Neutrophil (primary cell): ENCODE measurements around the gene DAB2IP.
"Not testable (repeated sequence)": the region's sequence is repeated elsewhere in the genome, so short reads cannot be mapped to it uniquely, and the experiment has no call there.

Experiments
- H3K27ac ChIP-seq: fragments of 200-600 bp; sonication (generic); 2 replicates; pipeline ENCODE4 v1.5.1; 2016; ENCODE audit warnings: mild to moderate bottlenecking, moderate library complexity
- H3K27me3 ChIP-seq: fragments of 200-600 bp; sonication (generic); 2 replicates; pipeline ENCODE4 v1.6.0; 2016; ENCODE audit warnings: mild to moderate bottlenecking
- H3K36me3 ChIP-seq: fragments of 200-600 bp; sonication (generic); 2 replicates; pipeline ENCODE4 v1.5.1; 2017
- H3K4me1 ChIP-seq, 2 experiments: fragments of 200-600 bp in 1 of 2; sonication (generic) in 1 of 2; 1 replicate in 1 of 2; 2 replicates in 1 of 2; pipeline versions ENCODE4 v1.5.1 to v1.6.1; 2013 to 2016; ENCODE audit warnings: low read depth in 1 of 2, low read length in 1 of 2, mild to moderate bottlenecking in 1 of 2, moderate library complexity in 1 of 2; ENCODE audit not compliant: control insufficient read depth in 1 of 2, insufficient read depth in 1 of 2
- H3K4me3 ChIP-seq, 2 experiments: fragments of 200-600 bp in 1 of 2; sonication (generic) in 1 of 2; 1 replicate in 1 of 2; 2 replicates in 1 of 2; pipeline ENCODE4 v1.5.1; 2013 to 2016; ENCODE audit warnings: low read depth in 1 of 2, low read length in 1 of 2, mild to moderate bottlenecking in 1 of 2, moderate library complexity in 1 of 2
- H3K9me3 ChIP-seq: fragments of 200-600 bp; sonication (generic); 2 replicates; pipeline ENCODE4 v1.5.1; 2016
- TF ChIP-seq, protein P1 (sequence below): fragments of 200-600 bp; sonication (generic); IDR thresholded peaks from 2 replicates; pipeline ENCODE4 v1.5.1; 2016; ENCODE audit warnings: antibody characterized with exemption

The DAB2IP gene

DNA sequence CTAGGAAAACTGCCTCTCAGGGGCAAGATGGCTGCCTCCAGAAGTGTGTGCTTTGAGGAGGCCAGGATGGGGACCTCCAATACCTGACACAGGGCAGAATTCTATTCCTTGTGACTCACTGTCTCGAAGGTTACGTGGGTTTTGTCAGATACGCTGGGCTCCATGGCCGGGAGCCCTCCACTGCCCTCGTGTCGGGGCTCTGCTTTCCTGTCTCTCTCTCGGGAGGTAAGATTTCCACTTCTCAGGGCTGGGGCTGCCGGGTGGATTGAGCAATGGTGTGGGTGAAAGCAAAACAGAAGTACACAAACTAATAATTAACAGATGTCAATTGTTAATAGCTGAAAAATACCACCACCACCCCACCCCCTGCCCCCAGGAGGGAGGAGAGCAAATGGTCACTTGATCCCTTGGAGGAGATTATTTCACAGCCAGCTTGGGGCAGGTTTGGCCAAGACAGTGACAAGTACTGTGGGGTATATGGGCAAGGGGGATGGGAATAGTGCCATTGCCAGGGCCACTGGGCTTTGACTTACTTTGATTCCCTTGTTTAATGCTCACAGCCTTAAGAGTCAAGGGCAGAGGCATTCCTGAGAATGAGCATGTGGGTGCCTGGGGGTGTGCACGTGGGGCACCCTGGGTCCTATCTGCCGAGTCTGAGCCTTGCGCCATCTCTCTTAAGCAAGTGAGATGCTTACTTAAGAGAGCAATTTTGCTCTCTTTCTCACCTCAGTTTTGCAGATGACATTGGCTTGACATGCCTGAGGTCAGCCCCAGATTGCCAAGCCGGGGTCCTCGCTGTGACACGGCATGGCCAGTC is 28.8 kb upstream of the DAB2IP start:
- TF ChIP-seq, protein P1, sequence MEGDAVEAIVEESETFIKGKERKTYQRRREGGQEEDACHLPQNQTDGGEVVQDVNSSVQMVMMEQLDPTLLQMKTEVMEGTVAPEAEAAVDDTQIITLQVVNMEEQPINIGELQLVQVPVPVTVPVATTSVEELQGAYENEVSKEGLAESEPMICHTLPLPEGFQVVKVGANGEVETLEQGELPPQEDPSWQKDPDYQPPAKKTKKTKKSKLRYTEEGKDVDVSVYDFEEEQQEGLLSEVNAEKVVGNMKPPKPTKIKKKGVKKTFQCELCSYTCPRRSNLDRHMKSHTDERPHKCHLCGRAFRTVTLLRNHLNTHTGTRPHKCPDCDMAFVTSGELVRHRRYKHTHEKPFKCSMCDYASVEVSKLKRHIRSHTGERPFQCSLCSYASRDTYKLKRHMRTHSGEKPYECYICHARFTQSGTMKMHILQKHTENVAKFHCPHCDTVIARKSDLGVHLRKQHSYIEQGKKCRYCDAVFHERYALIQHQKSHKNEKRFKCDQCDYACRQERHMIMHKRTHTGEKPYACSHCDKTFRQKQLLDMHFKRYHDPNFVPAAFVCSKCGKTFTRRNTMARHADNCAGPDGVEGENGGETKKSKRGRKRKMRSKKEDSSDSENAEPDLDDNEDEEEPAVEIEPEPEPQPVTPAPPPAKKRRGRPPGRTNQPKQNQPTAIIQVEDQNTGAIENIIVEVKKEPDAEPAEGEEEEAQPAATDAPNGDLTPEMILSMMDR: no peak
- Histone ChIP-seq H3K36me3 (no peaks in the 10 kb centered on the region), H3K4me1 (peaks cover 2 to 14% of the 10 kb centered on the region in 2 experiments), H3K4me3 (peak overlapping the region in 1 of 2 experiments; percentile 8), H3K27ac (no peak overlapping the region), H3K9me3 (no peaks in the 10 kb centered on the region), H3K27me3 (peaks cover 37% of the 10 kb centered on the region)

DNA sequence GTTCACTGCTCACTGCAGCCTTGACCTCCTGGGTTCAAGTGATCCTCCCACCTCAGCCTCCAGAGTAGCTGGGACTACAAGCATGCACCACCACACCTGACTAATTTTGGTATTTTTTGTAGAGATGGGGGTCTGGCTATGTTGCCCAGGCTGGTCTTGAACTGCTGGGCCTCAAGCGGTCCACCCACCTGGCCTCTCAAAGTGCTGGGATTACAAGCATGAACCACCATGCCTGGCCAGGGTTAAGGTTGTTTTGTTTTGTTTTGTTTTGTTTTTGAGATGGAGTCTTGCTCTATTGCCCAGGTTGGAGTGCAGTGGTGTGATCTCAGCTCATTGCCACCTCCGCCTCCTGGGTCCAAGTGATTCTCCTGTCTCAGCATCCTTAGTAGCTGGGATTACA is 28.0 kb upstream of the DAB2IP start:
- H3K27me3 ChIP-seq: peaks cover 37% of the 10 kb centered on the region
- not testable (repeated sequence) for H3K36me3 ChIP-seq, H3K27ac ChIP-seq, H3K9me3 ChIP-seq, H3K4me3 ChIP-seq
- H3K4me1 ChIP-seq: peaks cover 2 to 14% of the 10 kb centered on the region in 2 experiments

DNA sequence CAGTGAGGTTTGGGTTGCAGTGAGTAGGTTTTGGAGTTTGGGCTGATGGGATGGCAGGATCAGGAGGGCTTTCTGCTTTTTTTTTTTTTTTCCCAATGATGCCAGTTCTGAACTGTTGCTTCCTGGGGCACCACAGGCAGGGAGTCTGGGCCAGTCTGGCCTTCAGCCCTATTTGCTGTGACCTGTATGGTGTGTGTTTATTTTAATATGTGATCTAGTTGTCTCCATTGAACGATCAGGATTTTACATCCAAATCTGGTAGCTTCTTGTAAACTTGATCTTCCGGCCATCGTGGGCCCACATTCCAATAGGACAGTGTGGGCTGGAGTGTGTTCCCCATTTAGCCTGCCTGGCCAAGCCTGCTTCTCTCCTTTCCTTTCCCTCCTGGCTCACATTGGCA is 25.8 kb upstream of the DAB2IP start:
- Histone ChIP-seq H3K36me3 (no peaks in the 10 kb centered on the region), H3K9me3 (no peaks in the 10 kb centered on the region), H3K4me1 (peaks cover 2 to 14% of the 10 kb centered on the region in 2 experiments), H3K27me3 (peaks cover 36% of the 10 kb centered on the region), H3K27ac (no peak overlapping the region), H3K4me3 (no peak overlapping the region)
- TF ChIP-seq, protein P1: no peak

DNA sequence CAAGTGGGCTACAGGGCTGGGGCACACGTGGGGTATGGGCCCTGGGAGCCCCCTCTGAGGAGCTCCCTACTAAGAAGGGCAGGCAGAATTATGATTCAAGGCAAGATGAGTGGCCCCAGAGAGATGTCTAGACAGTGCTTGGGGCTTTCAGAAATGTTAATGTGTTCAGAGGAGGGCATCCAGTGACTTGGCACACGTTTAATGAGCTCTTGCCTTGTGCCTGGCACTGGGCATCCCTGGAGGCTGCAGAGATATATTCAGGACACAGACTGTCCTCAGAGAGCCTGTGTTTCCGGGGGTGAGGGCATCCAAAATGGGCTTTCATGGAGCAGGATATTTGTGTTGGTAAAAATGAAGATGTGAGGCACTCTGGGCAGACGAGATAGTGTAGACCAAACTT is 25.4 kb upstream of the DAB2IP start:
- Histone ChIP-seq H3K27me3 (peaks cover 34% of the 10 kb centered on the region), H3K36me3 (no peaks in the 10 kb centered on the region)

DNA sequence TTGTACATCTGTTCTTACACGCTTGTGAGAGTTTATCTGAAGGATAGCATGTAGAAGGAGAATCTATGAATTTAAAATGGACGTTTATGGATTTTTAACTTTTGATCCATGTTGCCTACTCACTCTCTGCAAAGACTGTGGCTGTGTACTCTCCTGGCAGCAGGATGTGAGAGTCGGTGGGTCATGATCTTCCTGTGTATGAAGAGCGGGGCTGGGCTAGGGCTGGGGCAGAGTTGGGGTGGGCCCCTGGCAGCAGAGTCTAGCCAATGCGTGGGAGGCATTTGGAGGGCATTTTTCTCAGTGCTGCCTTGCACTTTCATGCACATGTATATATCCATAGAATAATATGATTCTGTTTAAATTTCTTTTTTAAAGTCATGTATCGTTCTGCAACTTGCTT is 24.0 kb upstream of the DAB2IP start:
- no peak overlapping the region for H3K4me3 ChIP-seq
- TF ChIP-seq, protein P1: no peak
- no peak overlapping the region for H3K27ac ChIP-seq
- no peaks in the 10 kb centered on the region for H3K9me3 ChIP-seq
- no peaks in the 10 kb centered on the region for H3K36me3 ChIP-seq
- peaks cover 34% of the 10 kb centered on the region for H3K27me3 ChIP-seq
- peaks cover 0 to 10% of the 10 kb centered on the region in 2 experiments for H3K4me1 ChIP-seq

More for the DNA sequence above, 25.4 kb upstream of the DAB2IP start:
- H3K4me1 ChIP-seq: peaks cover 2 to 14% of the 10 kb centered on the region in 2 experiments
- no peak overlapping the region for H3K27ac ChIP-seq
- TF ChIP-seq, protein P1: no peak
- H3K9me3 ChIP-seq: no peaks in the 10 kb centered on the region
- no peak overlapping the region for H3K4me3 ChIP-seq

DNA sequence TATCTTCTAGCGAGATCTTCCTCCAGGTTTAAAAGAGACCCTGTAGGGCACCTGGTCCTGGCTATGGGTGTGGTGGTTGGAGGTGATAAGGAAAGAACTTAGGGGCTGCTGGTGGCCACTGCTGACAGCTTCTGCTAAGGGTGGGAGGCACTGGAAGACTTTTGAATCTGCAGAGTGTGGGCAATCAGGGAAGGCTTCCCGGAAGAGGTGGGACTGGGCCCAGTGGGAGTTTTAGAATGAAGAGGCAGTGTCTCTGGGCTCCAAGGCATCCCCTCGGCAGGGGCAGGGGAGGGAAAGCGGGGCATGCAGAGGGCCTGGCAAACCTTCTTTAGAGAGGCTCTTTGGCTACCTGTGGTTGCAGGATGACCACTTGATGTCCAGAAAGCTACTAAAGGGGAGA is 23.0 kb upstream of the DAB2IP start:
- H3K4me1 ChIP-seq: peaks cover 0 to under 1% of the 10 kb centered on the region in 2 experiments
- no peaks in the 10 kb centered on the region for H3K9me3 ChIP-seq
- H3K36me3 ChIP-seq: no peaks in the 10 kb centered on the region
- H3K27me3 ChIP-seq: peaks cover 34% of the 10 kb centered on the region
- H3K27ac ChIP-seq: no peak overlapping the region
- no peak overlapping the region for H3K4me3 ChIP-seq
- TF ChIP-seq, protein P1: no peak
